ENCODE results near the gene MAP7D2.

DNA sequence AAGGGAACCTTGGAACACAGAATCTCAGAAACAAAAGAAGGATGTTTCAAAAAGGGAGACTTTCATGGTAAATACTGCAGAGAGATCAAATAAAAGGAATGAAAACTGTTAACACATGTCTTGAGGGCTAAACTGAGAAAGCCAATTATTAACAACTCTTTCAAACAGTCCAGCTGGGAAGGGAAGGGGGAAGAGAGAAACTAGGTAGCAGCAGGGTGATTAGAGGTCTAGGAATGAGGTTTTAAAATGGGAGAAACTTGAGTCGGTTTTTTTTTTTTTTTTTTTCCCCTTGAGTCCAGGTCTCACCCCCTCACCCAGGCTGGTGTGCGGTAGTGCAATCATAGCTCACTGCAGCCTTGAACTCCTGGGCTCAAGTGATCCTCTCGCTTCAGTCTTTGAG lies 130.2 kb downstream of the MAP7D2 start:
- TF ChIP-seq, protein P1, sequence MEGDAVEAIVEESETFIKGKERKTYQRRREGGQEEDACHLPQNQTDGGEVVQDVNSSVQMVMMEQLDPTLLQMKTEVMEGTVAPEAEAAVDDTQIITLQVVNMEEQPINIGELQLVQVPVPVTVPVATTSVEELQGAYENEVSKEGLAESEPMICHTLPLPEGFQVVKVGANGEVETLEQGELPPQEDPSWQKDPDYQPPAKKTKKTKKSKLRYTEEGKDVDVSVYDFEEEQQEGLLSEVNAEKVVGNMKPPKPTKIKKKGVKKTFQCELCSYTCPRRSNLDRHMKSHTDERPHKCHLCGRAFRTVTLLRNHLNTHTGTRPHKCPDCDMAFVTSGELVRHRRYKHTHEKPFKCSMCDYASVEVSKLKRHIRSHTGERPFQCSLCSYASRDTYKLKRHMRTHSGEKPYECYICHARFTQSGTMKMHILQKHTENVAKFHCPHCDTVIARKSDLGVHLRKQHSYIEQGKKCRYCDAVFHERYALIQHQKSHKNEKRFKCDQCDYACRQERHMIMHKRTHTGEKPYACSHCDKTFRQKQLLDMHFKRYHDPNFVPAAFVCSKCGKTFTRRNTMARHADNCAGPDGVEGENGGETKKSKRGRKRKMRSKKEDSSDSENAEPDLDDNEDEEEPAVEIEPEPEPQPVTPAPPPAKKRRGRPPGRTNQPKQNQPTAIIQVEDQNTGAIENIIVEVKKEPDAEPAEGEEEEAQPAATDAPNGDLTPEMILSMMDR (IDR thresholded peaks at IDR 0.05; ENCODE audit: low read length), result no peak
- no peak for TF ChIP-seq EZH2 (optimal IDR thresholded peaks at IDR 0.05; ENCODE audit: low read depth, low read length)

Data from MM.1S (cell line).